ENCODE results near the gene EZR.

- no peak for TF ChIP-seq EP300 (IDR thresholded peaks at IDR 0.05)
- TF ChIP-seq, protein P1, sequence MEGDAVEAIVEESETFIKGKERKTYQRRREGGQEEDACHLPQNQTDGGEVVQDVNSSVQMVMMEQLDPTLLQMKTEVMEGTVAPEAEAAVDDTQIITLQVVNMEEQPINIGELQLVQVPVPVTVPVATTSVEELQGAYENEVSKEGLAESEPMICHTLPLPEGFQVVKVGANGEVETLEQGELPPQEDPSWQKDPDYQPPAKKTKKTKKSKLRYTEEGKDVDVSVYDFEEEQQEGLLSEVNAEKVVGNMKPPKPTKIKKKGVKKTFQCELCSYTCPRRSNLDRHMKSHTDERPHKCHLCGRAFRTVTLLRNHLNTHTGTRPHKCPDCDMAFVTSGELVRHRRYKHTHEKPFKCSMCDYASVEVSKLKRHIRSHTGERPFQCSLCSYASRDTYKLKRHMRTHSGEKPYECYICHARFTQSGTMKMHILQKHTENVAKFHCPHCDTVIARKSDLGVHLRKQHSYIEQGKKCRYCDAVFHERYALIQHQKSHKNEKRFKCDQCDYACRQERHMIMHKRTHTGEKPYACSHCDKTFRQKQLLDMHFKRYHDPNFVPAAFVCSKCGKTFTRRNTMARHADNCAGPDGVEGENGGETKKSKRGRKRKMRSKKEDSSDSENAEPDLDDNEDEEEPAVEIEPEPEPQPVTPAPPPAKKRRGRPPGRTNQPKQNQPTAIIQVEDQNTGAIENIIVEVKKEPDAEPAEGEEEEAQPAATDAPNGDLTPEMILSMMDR (IDR thresholded peaks at IDR 0.05) = no peak
Measured at GRCh38 chr6:158813032-158813431, 6.1 kb downstream of the EZR start.
